HG03521 (cell line): ENCODE measurements around the gene ZNF260.
"Not testable (repeated sequence)": the region's sequence is repeated elsewhere in the genome, so short reads cannot be mapped to it uniquely, and the experiment has no call there.

Experiments used
- ATAC-seq: cut with Tn5 transposase; IDR thresholded peaks from one replicate; pipeline ENCODE4 v1.9.1; 2021; ENCODE audit warnings: mild to moderate bottlenecking, moderate library complexity; ENCODE audit not compliant: unreplicated experiment

Gene ZNF260

DNA sequence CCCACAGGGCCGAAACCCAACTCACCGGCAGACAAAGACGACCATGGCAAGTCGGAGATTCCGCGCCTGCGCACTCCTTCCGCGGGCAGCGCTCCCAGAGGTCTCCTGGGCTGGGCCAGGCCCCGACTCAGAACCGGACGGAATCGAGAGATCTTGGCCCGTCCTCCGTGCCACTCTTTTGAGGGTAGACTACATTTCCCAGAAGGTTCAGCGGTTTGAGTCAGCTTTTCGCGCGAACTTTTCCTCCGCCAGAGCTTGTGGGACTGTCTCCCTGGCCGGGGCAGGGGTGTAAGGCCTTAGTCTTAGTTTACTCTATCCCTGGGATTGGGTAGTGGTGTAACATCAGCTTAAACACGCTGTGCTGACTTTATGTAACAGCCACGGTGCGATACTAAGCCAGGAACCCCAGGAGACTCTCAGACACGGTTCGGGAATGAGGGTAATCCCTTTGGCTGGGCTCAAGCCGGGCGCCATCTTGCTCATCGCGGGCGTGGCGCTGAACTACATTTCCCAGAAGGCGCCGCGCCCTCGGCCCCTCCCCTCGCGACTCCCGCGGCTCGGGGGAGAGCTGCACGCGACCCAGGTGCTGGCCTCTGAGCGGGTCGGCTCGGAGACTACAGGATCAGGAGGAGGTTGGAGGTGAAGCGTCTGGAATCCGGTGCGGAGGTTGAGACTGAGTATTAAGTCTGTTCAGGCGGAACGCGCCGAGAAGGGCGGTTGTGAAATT is at the start of gene ZNF260:
Gene ZNF260 (minus strand): TSS at position 78 of the 727 bp plus-strand sequence. CDS start 13,033 bp downstream, outside the sequence.
- ATAC-seq = peak; percentile 78

DNA sequence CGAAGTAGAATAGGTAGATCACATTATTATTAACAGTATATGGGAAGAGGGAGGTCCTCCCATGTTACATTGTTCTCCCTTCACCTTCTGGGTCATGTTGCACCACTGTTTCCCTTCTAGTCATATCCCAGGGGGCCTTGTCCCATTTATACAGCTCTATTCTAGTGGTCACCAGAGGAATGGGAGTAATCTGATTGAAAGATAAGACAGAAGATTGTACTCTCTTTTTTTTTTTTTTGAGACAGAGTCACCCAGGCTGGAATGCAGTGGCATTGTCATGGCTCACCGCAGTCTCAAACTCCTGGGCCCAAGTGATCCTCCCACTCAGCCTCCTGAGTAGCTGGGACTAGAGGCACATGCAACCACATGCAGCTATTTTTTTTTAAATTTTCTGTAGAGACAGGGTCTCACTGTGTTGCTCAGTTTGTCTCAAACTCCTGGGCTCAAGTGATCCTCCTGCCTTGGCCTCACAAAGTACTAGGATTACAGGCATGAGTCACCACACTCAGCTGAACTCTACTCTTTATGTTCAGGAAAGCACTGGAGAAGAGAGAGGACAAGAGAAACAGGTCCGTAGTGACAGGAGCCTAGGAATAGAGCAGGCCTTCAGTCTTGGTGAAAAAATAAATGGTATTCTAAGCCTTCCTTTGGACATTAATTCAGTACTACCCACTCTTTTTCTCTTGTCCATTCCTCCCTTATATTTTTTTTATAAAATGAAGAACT is 49.4 kb upstream of the ZNF260 start:
- no peak for ATAC-seq

- no peak for ATAC-seq
These were observed 46.7 kb upstream of the ZNF260 start for GRCh38 chr19:36574741-36575140.

GRCh38 chr19:36573895-36574720 is 46.0 kb upstream of the ZNF260 start:
- ATAC-seq = peak; percentile 2

- peak; percentile 72 for ATAC-seq
These were observed 45.2 kb upstream of the ZNF260 start, which contains the start of gene ZNF529 for GRCh38 chr19:36573020-36573894. TSS of gene ZNF529 (minus strand) at chr19:36573292. CDS start at chr19:36572346, 946 bp downstream.

DNA sequence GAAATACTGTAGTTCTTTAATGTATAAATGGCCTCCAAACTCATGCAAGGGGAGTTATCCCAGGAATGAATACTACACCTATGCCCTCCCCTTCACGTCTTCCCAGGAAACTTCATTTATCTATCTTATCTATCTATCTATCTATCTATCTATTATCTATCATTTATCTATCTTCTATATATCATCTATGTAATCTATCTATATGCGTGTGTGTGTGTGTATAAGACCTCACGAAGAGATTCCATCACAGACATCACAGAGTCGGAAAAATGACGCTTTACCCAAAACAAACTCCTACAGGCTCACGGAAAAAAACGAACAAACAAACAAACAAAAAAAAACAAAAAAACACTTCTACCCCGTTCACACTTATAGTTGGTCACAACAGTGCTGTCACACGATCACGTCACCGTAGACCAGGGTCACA is 44.5 kb upstream of the ZNF260 start:
- no peak for ATAC-seq

DNA sequence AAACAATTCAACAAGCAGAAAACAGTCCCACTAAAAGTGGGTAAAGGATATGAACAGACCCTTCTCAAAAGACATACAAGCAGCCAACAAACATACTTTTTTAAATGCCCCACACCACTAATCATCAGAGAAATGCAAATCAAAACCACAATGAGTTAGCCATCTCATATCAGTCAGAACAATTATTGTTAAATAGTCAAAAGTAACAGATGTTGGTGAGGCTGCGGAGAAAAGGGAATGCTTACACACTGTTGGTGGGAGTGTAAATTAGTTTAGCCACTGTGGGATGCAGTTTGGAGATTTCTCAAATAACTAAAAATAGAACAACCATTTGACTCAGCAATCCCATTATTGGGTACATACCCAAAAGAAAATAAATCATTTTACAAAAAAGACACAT is 36.3 kb upstream of the ZNF260 start:
- ATAC-seq = no peak

- no peak for ATAC-seq
These were observed 19.1 kb upstream of the ZNF260 start for GRCh38 chr19:36547001-36547732.

- ATAC-seq = peak; percentile 2
These were observed 949 bp upstream of the ZNF260 start for GRCh38 chr19:36528921-36529518.

DNA sequence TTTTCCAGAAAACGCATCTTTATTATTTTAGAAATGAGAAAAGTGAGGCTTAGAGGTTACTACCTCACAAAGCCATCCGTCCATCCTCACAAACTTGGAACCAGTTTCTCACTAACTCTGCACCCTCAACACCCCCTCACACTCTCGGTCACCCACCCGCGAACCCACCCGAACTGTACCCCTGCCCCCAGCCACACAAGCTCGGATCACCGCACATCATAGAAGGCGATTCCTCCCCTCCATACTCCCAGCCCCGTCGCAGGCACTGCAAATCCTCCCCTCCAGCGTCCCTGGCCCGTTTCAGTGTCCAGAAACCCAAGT is 238 bp downstream of the ZNF260 start:
- no peak for ATAC-seq

GRCh38 chr19:36527341-36527740 is 730 bp downstream of the ZNF260 start:
- ATAC-seq = no peak

- ATAC-seq = no peak
These were observed 1.5 kb downstream of the ZNF260 start for GRCh38 chr19:36526581-36526980.

GRCh38 chr19:36524617-36525016 is 3.5 kb downstream of the ZNF260 start:
- no peak for ATAC-seq

DNA sequence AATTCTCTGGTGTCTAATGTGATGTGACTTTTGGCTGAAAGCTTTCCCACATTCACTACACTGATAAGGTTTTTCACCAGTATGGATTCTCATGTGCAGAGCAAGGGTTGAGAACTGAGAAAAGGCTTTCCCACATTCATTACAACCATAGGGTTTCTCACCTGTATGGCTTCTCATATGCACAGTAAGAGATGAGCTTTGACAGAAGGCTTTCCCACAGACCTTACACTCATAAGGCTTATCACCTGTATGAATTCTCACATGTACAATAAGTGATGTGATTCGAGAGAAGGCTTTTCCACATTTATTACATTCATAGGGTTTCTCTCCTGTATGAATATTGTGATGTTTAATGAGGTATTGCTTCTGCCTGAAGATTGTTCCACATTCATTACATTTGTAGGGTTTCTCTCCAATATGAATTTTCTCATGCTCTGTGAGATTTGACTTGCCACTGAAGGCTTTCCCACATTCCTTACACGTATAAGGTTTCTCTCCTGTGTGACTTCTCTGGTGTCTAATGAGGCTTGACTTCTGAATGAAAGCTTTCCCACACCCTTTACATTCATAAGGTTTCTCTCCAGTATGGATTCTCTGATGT is 14.0 kb downstream of the ZNF260 start:
- ATAC-seq = no peak

DNA sequence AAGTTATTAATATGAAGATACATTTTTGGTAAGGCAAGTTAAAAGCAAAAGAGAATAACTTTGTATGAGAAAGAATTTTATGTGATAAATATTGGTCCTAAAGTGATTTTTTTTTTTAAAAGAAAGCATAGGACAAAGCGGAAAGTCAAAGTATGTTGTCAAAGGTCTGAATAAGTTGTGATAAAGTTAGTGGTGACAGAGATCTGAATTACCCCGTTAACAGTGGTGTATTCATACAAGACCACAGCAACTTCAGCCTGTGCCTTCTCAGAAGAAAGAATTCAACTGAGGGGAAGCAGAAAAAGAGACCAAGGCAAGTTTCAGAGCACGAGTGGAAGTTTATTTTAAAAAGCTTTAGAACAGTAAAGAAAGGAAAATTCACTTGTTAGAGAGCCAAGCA is 19.7 kb downstream of the ZNF260 start:
- no peak for ATAC-seq

DNA sequence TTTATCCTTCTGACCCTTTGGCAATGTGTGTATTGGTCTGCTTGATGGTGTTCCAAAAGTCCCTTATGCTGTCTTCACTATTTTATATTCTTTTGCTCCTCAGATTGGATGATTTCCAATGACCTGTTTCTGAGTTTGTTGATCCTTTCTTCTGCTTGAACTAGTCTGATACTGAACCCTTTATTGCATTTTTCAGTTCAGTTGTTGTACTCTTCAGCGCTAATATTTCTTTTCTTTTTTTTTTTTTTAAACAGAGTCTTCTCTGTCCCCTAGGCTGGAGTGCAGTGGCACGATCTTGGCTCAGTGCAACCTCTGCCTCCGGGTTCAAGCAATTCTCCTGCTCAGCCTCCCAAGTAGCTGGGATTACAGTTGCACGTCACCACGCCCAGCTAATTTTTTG is 26.1 kb downstream of the ZNF260 start:
- ATAC-seq = no peak

DNA sequence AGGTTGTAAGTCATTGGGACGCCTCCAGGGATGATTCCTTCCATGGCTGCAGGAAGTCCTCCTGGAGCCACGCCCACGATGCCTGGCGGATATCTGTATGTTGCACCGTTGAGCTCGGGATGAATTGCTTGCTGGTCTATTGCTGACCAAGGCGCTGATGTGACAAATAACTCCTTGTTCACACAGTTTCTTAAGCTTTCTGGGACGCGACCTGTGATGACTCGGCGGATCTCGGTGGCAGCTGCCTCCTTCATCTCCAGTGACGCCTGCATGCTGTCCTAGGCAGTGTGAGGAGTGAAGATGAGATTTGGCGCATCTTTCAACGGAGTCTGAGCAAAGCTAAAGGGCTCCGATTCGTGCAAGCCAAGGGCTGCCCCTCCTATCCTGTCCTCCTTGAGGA is 31.1 kb downstream of the ZNF260 start:
- no peak for ATAC-seq

DNA sequence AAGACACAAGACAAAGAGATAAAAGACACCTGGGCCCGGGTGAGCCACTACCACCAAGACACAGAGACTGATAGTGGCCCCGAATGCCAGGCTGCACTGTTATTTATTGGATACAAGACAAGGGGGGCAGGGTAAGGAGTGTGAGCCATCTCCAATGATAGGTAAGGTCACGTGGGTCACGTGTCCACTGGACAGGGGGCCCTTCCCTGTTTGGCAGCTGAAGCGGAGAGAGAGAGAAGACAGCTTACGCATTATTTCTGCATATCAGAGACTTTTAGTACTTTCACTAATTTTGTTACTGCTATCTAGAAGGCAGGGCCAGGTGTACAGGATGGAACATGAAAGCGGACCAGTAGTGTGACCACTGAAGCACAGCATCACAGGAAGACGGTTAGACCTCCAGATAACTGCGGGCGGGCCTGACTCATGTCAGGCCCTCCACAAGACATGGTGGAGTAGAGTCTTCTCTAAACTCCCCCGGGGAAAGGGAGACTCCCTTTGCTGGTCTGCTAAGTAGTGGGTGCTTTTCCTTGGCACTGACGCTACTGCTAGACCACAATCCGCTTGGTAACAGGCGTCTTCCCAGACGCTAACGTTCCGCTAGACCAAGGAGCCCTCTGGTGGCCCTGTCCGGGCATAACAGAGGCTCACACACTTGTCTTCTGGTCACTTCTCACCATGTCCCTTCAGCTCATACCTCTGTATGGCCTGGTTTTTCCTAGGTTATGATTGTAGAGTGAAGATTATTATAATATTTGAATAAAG is 35.2 kb downstream of the ZNF260 start:
- ATAC-seq = not testable (repeated sequence)
